Daoy (cell line): ENCODE data around the gene FAM111B. TPM values are rescaled to one million over a fixed set of nuclear protein-coding genes. Genes with fewer than 3 reads are reported as not detected.
"Not testable (repeated sequence)": the region's sequence is repeated elsewhere in the genome, so short reads cannot be mapped to it uniquely, and the experiment has no call there.

Experiments
- DNase-seq: peaks from one replicate; pipeline ENCODE4 v3.0.0-alpha.2; 2015; ENCODE audit warnings: low read depth
- total RNA-seq: library from RNA; depleted of rRNA; stranded (reverse); fragments of >200 nt; shearing (Covaris generic); gene quantifications from 2 replicates; pipeline ENCODE4 v1.2.3, GENCODE V29; 2014; rRNA removed

The FAM111B gene
- total RNA-seq = 24.1 and 32.3 TPM in 2 replicates

DNA sequence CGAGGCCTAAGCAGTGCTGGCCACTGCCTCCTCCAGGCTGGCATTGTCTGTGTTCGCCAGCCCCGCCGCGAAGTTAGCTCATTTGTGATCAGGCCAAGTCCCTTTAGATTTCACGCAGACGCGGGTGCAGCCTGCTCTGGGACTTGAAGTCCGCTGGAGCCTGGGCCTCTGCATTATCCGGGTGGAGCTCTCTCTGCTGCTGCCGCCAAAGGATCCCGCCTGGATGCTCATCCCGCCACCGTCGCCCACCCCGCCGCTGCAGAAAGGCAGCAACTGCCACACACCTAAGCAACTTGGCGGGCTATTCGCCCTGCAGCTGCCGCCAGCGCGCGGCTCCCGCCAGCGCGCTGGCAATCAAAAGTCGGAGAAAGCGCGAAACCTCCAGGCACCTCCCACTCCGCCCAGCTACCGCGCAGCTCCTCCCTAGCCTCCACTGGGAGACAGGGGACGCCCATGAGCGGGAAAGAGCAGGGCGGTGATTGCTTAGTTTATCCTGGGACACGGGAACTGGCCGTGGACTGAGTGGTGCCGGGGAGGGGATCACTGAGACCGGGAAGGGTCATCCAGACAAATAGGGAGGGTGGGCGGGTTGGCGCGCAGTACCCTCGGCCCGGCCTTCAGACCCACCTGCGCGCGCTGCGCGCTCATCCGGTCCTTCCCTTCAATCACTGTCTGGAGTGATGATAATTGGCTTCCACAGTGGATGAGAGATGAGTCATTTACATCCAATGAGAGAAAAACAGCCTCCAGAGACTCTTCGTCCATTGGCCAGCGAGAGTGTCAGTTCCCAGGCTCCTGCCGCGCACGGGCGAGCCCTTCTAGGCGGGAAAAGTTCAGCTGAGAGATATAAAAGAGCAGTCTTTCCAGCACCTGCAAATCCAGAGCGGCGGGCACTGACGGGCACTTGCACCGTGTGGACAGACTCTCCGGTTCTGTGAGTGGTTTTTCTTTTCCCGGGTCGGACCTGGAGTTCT is at the start of gene FAM111B:
Gene FAM111B, plus strand, starts transcription at position 875 of the 974 bp plus-strand sequence. CDS start 2,389 bp downstream, outside the sequence.
- DNase-seq = peak; percentile 93

- peak; percentile 91 for DNase-seq
Measured at GRCh38 chr11:59058120-59059033, 48.7 kb upstream of the FAM111B start.

DNA sequence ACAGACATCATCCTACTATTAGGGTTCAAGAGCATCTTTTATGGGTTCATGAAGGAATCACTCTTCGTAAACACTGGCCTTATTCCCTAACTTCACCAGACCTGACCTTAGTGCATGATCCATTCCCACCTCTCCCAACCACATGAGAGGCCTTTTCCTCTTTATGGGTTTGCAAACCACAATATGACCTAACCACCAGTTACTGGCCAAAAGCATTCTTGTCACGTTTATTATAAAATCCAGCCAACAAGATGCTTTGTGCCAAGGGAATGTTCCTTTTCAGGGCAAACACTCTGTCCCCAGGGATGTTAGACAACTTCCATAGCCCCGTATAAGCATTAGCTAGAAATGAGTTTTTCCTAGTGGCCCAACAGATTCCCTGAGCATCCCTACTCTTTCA is 46.9 kb upstream of the FAM111B start:
- DNase-seq = not testable (repeated sequence)

- peak; percentile 74 for DNase-seq
Measured at GRCh38 chr11:59062602-59063529, 44.2 kb upstream of the FAM111B start.

- not testable (repeated sequence) for DNase-seq
Measured at GRCh38 chr11:59063996-59064727, 42.9 kb upstream of the FAM111B start.

DNA sequence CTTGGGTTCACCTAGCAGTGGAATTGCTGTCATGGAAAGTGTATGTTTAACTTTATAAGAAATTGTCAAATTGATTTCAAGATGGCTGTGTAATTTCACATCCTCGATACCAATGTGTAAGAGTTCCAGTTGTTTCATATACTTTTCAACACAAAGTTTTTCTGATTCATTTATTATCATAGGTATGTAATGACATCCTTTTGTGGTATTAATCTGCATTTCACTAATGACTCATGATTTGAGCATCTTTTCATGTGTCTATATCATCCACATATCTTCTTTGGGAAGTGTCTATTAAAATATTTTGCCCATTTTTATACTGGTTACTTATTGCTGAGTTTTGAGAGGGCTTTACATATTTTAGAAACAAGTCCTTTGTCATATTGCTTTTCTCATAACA is 38.0 kb upstream of the FAM111B start:
- DNase-seq = no peak

DNA sequence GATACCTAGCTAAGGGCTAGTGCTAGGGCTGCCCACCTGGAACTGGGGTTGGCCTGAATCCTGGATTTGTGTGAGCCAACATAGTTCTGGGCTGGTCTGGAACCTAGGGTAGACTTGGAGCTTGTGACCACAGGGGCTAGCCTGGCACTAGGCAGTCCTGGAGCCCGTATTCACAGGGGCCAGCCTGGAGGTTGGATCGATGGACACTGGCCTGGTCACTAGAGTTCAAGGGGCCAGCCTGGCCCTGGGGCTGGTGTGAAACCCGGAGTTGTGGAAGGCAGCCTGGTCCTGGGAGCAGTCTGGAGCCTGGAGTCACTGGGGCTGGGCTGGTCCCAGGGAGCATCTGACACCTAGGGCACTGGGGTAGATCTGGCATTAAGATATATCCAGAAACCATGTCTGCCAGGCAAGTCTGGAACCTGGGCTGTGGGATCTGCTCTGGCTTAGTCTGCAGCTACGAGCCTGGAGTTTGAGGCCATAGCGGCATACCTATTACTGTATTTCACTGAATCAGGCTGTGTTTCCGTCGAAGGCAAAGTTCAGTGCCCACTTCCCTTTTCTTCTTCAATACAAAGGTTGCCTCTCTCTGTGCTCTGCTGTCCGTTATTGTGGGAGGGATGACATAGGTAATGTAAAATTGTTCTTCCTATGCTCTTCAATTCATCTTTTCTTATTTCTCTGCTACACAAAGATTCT is 30.0 kb upstream of the FAM111B start:
- no peak for DNase-seq

GRCh38 chr11:59078435-59078834 is 28.6 kb upstream of the FAM111B start:
- no peak for DNase-seq

GRCh38 chr11:59079086-59079485 is 28.0 kb upstream of the FAM111B start:
- no peak for DNase-seq

DNA sequence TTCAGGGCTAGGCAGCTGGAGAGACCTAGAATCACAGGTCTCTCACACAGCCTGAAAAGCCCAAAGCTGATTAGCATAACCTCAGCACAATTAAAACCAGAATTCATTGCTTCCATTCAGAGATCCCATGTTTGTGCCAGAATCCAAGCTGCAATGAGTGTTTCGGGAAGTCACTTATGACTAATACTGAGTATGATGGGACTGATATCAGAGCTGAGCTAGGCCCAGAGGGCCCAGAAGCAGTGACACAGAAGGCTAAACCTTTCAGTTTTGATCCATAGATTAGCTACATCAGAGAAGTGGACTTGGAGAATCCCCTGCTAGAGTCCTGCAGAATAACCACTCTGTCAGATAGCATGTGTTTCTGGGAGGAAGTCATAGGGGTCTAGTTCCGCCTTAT is 26.6 kb upstream of the FAM111B start:
- DNase-seq = not testable (repeated sequence)

GRCh38 chr11:59081430-59082020 is 25.5 kb upstream of the FAM111B start:
- not testable (repeated sequence) for DNase-seq

- not testable (repeated sequence) for DNase-seq
Measured at GRCh38 chr11:59086007-59086406, 21.0 kb upstream of the FAM111B start, which contains the start of gene GLYATL1B. TSS of gene GLYATL1B (plus strand) at chr11:59086307. CDS start at chr11:59086307, 0 bp downstream.

- no peak for DNase-seq
Measured at GRCh38 chr11:59088162-59088561, 18.9 kb upstream of the FAM111B start.

DNA sequence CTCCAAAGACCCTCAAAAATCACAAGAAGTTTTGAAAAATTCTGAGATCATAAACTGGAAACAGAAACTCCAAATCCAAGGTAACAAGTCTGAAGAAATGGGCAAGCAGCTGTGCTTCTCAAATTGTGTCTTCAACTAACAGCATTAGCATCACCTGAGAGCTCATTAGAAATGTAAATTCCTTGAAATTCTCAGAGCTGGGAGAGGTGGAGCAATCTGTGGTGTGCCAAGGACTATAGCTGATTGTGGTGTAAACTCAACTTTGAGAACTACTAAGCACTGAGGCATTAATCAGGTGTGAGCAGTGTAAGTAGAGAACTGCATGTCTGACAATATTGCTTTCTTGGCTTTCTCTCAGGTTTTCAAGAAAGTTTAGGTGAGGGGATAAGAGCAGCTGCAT is 13.5 kb upstream of the FAM111B start:
- DNase-seq = not testable (repeated sequence)

DNA sequence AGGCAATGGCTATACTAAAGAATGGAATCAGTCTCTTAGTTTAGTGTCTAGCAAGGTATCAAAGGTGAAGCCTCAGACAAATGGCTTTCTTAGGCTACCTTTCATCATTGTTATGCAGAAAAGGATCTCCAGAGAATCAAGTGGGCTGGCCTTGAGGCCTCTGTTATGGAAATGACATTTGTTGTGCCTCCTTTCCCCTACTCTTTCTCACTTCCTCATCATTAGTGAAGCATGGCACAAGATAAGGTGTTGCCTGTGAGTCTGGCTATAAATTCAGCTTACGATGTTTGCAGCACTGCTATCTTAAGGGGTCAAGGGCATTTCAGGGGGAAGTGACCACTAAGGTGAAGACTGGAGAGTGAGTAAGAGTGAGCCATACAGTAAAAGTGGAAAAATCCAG is 11.8 kb upstream of the FAM111B start:
- not testable (repeated sequence) for DNase-seq

- not testable (repeated sequence) for DNase-seq
Measured at GRCh38 chr11:59095972-59096575, 11.0 kb upstream of the FAM111B start.

- DNase-seq = peak; percentile 51
Measured at GRCh38 chr11:59097113-59097708, 9.8 kb upstream of the FAM111B start.

DNA sequence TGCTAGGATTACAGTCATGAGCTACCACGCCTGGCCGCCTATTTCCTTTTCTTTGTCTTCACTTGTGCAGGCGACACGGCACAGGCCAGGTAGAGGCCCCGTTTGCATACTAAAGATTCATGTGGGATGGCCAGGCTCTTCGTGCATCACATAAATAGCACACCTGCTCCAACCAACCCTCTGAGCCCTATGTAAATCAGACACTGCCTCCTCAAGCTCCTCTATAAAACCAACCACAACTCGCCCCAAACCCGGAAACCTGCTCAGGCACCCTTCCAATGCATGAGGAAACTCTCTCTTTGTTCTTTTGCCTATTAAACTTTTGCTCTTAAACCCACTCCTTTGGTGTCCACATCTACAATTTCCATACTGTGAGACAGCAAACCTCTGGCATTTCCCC is 9.1 kb upstream of the FAM111B start:
- not testable (repeated sequence) for DNase-seq
